ENCODE measurements around the gene TMC1. TPM values are rescaled to one million over a fixed set of nuclear protein-coding genes. Genes with fewer than 3 reads are reported as not detected.
A peak's percentile ranks its signal among the peaks of the same experiment; 100 is the strongest.
"Not testable (repeated sequence)": the region's sequence is repeated elsewhere in the genome, so short reads cannot be mapped to it uniquely, and the experiment has no call there.

TMC1 gene
- total RNA-seq, 4 donors from 2014 or later = 1.2 to 15.7 TPM; not detected in 2

- intact Hi-C loops (cut with DNase I; ENCODE audit: low total_unique reads) (no loop called here), in situ Hi-C loops (cut with MboI; ENCODE audit: low sequenced_read_pairs in 4 of 4) (no loop called here)
- H3K4me1 ChIP-seq = peaks cover 12 to 13% of the 10 kb centered on the region in 2 donors
- H3K27ac ChIP-seq = no peak overlapping the region
- H3K27me3 ChIP-seq = no peaks in the 10 kb centered on the region
- no peaks in the 10 kb centered on the region for H3K9me3 ChIP-seq
- TF ChIP-seq POLR2A (IDR thresholded peaks at IDR 0.05) (no peak), CTCF (IDR thresholded peaks at IDR 0.05 in 4 of 5, conservative IDR thresholded peaks at IDR 0.05 in 1 of 5) (no peak)
- ATAC-seq (peak in 1 of 2 donors; percentile 75), DNase-seq (no peak)
- H3K36me3 ChIP-seq = no peaks in the 10 kb centered on the region
- H3K4me3 ChIP-seq = no peak overlapping the region
These were observed 35.4 kb upstream of the TMC1 start for GRCh38 chr9:72485821-72486593.

- ATAC-seq (no peak), DNase-seq (no peak)
- Histone ChIP-seq H3K36me3 (no peaks in the 10 kb centered on the region), H3K4me1 (peaks cover 12 to 13% of the 10 kb centered on the region in 2 donors), H3K27me3 (no peaks in the 10 kb centered on the region), H3K9me3 (no peaks in the 10 kb centered on the region), H3K4me3 (no peak overlapping the region), H3K27ac (no peak overlapping the region)
- intact Hi-C loops (cut with DNase I; ENCODE audit: low total_unique reads) = no loop called here
- TF ChIP-seq CTCF (IDR thresholded peaks at IDR 0.05 in 4 of 5, conservative IDR thresholded peaks at IDR 0.05 in 1 of 5) (no peak), POLR2A (IDR thresholded peaks at IDR 0.05) (no peak)
- in situ Hi-C loops (cut with MboI; ENCODE audit: low sequenced_read_pairs in 4 of 4) = no loop called here
These were observed 34.8 kb upstream of the TMC1 start for GRCh38 chr9:72486594-72486955.

- ATAC-seq; H3K36me3 ChIP-seq; H3K9me3 ChIP-seq; H3K27me3 ChIP-seq; H3K4me3 ChIP-seq; DNase-seq; H3K27ac ChIP-seq; intact Hi-C loops (cut with DNase I; ENCODE audit: low total_unique reads); in situ Hi-C loops (cut with MboI; ENCODE audit: low sequenced_read_pairs in 4 of 4): not testable (repeated sequence)
- peaks cover 12 to 13% of the 10 kb centered on the region in 2 donors for H3K4me1 ChIP-seq
These were observed 33.7 kb upstream of the TMC1 start for GRCh38 chr9:72487665-72488064.

GRCh38 chr9:72489986-72490385 lies 31.4 kb upstream of the TMC1 start:
- H3K4me3 ChIP-seq = no peak overlapping the region
- in situ Hi-C loops (cut with MboI; ENCODE audit: low sequenced_read_pairs in 4 of 4) = no loop called here
- no peak for DNase-seq

GRCh38 chr9:72491242-72491641 lies 30.2 kb upstream of the TMC1 start:
- DNase-seq = no peak
- no peaks in the 10 kb centered on the region for H3K27me3 ChIP-seq
- no peaks in the 10 kb centered on the region for H3K9me3 ChIP-seq
- TF ChIP-seq POLR2A (IDR thresholded peaks at IDR 0.05) (no peak), CTCF (IDR thresholded peaks at IDR 0.05 in 4 of 5, conservative IDR thresholded peaks at IDR 0.05 in 1 of 5) (no peak)
- in situ Hi-C loops (cut with MboI; ENCODE audit: low sequenced_read_pairs in 4 of 4) (no loop called here), intact Hi-C loops (cut with DNase I; ENCODE audit: low total_unique reads) (no loop called here)
- H3K4me3 ChIP-seq = no peak overlapping the region
- no peaks in the 10 kb centered on the region for H3K36me3 ChIP-seq
- H3K4me1 ChIP-seq = peaks cover 4 to 7% of the 10 kb centered on the region in 2 donors
- ATAC-seq = no peak
- no peak overlapping the region for H3K27ac ChIP-seq

More at GRCh38 chr9:72489986-72490385, 31.4 kb upstream of the TMC1 start:
- no peak for ATAC-seq
- no peak for TF ChIP-seq POLR2A (IDR thresholded peaks at IDR 0.05)
- no peak for TF ChIP-seq CTCF (IDR thresholded peaks at IDR 0.05 in 4 of 5, conservative IDR thresholded peaks at IDR 0.05 in 1 of 5)
- H3K9me3 ChIP-seq = no peaks in the 10 kb centered on the region
- H3K27ac ChIP-seq = no peak overlapping the region
- H3K27me3 ChIP-seq = no peaks in the 10 kb centered on the region
- peaks cover 12 to 13% of the 10 kb centered on the region in 2 donors for H3K4me1 ChIP-seq
- H3K36me3 ChIP-seq = no peaks in the 10 kb centered on the region
- intact Hi-C loops (cut with DNase I; ENCODE audit: low total_unique reads) = no loop called here
